ENCODE results near the gene SH3GLB1. TPM values are rescaled to one million over a fixed set of nuclear protein-coding genes. Genes with fewer than 3 reads are reported as not detected.

SH3GLB1 gene
- total RNA-seq, 1 experiment from 2014 or later: 108 TPM

DNA sequence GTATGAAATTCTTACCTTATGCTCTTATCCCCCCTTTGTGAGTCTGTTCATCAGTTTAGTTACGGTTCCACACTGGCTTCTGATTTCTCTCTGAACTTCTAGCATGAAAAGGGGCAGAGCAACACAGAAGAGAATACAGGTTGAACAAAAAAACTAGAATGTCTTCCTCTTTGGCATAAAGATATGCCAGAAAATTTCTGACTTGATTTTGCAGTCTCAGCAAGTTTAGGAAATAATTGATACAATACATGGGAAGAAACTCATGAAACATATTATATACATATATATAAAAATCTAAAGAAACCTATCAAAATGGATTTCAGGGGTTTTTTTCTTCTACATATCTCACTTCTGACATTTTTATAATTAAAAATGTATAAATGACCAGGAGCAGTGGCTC lies 27.0 kb downstream of the SH3GLB1 start:
- intact Hi-C loops (cut with micrococcal nuclease): no loop called here
- BruUV-seq (replicated peaks): no TSS peak
- POLR2A ChIA-PET: interaction anchor here (3.2 kb wide), 1 partner anchor 26 kb away, joined by 12 read pairs; the partner anchor contains the start of gene SH3GLB1
- Mint-ChIP-seq H3K27ac (ENCODE audit: low read depth, unreplicated experiment) (no peak overlapping the region), H3K4me3 (ENCODE audit: unreplicated experiment) (no peak overlapping the region), H3K4me1 (ENCODE audit: insufficient read depth, unreplicated experiment) (no peaks in the 10 kb centered on the region), H3K9me3 (ENCODE audit: unreplicated experiment) (no peaks in the 10 kb centered on the region), H3K27me3 (ENCODE audit: insufficient read depth, unreplicated experiment) (no peaks in the 10 kb centered on the region), H3K36me3 (ENCODE audit: insufficient read depth, unreplicated experiment) (peaks cover 71% of the 10 kb centered on the region)
- DNase-seq (ENCODE audit: unreplicated experiment): no peak
- CTCF ChIA-PET: interaction anchor here (0.6 to 1.4 kb wide), 2 partner anchors 18 to 350 kb away, joined by 3 read pairs; no protein-coding TSS in a partner anchor
- TF ChIP-seq, protein P1, sequence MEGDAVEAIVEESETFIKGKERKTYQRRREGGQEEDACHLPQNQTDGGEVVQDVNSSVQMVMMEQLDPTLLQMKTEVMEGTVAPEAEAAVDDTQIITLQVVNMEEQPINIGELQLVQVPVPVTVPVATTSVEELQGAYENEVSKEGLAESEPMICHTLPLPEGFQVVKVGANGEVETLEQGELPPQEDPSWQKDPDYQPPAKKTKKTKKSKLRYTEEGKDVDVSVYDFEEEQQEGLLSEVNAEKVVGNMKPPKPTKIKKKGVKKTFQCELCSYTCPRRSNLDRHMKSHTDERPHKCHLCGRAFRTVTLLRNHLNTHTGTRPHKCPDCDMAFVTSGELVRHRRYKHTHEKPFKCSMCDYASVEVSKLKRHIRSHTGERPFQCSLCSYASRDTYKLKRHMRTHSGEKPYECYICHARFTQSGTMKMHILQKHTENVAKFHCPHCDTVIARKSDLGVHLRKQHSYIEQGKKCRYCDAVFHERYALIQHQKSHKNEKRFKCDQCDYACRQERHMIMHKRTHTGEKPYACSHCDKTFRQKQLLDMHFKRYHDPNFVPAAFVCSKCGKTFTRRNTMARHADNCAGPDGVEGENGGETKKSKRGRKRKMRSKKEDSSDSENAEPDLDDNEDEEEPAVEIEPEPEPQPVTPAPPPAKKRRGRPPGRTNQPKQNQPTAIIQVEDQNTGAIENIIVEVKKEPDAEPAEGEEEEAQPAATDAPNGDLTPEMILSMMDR (IDR thresholded peaks at IDR 0.05; ENCODE audit: unreplicated experiment): no peak

DNA sequence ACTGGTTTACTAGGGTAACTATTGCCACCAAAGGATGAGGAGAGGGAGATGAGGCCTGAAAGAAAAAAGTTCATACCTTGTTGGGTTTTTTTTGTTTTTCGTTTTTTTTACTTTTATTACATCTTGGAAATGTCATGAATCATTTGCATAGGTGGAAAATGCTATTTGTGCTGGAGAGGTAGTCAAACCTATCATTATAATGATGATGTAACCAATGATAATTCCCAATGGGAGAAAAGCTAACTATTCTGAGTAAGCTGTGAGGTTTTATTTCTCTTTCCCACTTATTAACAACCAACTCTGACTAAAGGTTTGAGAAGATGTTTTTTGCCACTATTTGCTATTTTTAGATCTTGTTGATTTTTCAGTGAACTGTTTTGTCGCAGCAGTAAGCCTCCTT lies 29.0 kb downstream of the SH3GLB1 start:
- Mint-ChIP-seq H3K4me3 (ENCODE audit: unreplicated experiment) (no peak overlapping the region), H3K9me3 (ENCODE audit: unreplicated experiment) (no peaks in the 10 kb centered on the region), H3K4me1 (ENCODE audit: insufficient read depth, unreplicated experiment) (no peaks in the 10 kb centered on the region), H3K36me3 (ENCODE audit: insufficient read depth, unreplicated experiment) (peaks cover 62% of the 10 kb centered on the region), H3K27me3 (ENCODE audit: insufficient read depth, unreplicated experiment) (no peaks in the 10 kb centered on the region), H3K27ac (ENCODE audit: low read depth, unreplicated experiment) (no peak overlapping the region)
- ChIA-PET POLR2A (interaction anchor here (2.1 kb wide), 1 partner anchor 29 kb away, joined by 8 read pairs; the partner anchor contains the start of gene SH3GLB1), CTCF (interaction anchor here (0.7 to 1.1 kb wide), 3 partner anchors 12 to 260 kb away, joined by 3 to 4 read pairs (median 4); no protein-coding TSS in a partner anchor)
- DNase-seq (ENCODE audit: unreplicated experiment): no peak
- intact Hi-C loops (cut with micrococcal nuclease): no loop called here
- TF ChIP-seq, protein P1 (IDR thresholded peaks at IDR 0.05; ENCODE audit: unreplicated experiment): no peak
- no TSS peak for BruUV-seq (replicated peaks)

DNA sequence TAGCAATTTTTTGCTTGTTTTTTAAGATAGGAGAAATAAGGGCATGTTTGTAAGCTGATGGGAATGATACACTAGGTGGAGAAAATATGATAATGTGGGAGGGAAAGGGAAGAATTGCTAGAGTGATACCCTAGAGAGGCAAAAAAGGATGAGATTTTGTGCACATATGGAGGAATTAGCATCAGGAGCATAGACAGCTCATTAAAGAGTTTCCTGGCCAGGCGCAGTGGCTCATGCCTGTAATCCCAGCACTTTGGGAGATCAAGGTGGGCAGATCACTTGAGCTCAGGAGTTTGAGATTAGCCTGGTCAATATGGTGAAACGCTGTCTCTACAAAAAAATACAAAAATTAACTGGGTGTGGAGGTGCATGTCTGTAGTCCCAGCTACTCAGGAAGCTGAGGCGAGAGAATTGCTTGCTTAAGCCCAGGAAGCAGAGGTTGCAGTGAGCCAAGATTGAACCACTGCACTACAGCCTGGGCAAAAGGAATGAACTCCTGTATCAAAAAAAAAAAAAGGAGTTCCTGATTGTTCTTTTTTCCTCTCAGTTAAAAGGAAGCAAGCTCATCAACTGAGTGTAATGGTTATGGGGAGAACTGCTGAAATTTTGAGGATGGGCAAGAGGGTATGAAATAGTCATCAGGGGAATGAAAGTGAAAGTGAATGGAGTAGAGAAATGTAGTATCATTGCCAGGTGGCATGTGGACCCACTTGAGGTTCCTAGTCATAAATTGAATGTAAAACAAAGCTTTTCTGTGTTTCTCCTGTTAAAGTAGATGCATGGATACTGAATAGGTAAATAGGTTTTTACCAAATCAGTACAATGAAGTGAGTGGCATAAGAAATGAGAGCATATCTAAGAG lies 35.5 kb downstream of the SH3GLB1 start:
- ChIA-PET POLR2A (interaction anchor here (0.8 to 1.4 kb wide), 3 partner anchors 11 to 35 kb away, joined by 3 to 6 read pairs (median 4); partner anchors contain the start of gene SH3GLB1), CTCF (interaction anchor here (0.6 to 1.5 kb wide), 11 partner anchors 11 to 345 kb away, joined by 3 to 6 read pairs (median 3); partner anchors contain the start of gene SH3GLB1)
- TF ChIP-seq, protein P1 (IDR thresholded peaks at IDR 0.05; ENCODE audit: unreplicated experiment): no peak
- no peak overlapping the region for H3K4me3 Mint-ChIP-seq (ENCODE audit: unreplicated experiment)
- H3K4me1 Mint-ChIP-seq (ENCODE audit: insufficient read depth, unreplicated experiment): no peaks in the 10 kb centered on the region
- H3K36me3 Mint-ChIP-seq (ENCODE audit: insufficient read depth, unreplicated experiment): peaks cover 49% of the 10 kb centered on the region
- intact Hi-C loops (cut with micrococcal nuclease): no loop called here
- H3K27me3 Mint-ChIP-seq (ENCODE audit: insufficient read depth, unreplicated experiment): no peaks in the 10 kb centered on the region
- no TSS peak for BruUV-seq (replicated peaks)
- no peak overlapping the region for H3K27ac Mint-ChIP-seq (ENCODE audit: low read depth, unreplicated experiment)
- H3K9me3 Mint-ChIP-seq (ENCODE audit: unreplicated experiment): no peaks in the 10 kb centered on the region
- DNase-seq (ENCODE audit: unreplicated experiment): no peak

DNA sequence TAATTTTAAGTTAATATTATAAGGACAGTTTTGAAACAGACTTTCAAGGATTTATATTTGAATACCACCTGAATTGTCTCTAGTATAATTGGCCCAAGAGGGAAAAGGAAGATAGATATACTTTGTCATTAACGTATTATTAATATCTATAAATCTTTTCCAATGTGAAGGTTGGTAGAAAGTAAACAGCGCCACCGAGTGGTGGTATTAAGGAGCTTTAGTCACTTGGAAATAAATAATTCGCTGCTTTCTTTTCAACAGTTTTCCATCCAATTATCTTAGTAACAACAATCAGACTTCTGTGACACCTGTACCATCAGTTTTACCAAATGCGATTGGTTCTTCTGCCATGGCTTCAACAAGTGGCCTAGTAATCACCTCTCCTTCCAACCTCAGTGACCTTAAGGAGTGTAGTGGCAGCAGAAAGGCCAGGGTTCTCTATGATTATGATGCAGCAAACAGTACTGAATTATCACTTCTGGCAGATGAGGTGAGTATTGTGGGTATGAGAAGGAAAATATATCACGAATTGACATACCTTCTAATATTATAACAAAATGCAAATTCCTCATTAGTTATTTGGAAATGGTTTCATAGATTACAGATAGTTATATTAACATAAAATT lies 37.7 kb downstream of the SH3GLB1 start:
- no peaks in the 10 kb centered on the region for H3K9me3 Mint-ChIP-seq (ENCODE audit: unreplicated experiment)
- ChIA-PET CTCF (interaction anchor here (0.6 to 4.9 kb wide), 7 partner anchors 13 to 1948 kb away, joined by 3 to 17 read pairs (median 3); partner anchors contain the start of gene SH3GLB1), POLR2A (interaction anchor here (0.6 to 2.0 kb wide), 2 partner anchors 24 to 38 kb away, joined by 3 to 8 read pairs; partner anchors contain the start of gene SH3GLB1)
- no peaks in the 10 kb centered on the region for H3K4me1 Mint-ChIP-seq (ENCODE audit: insufficient read depth, unreplicated experiment)
- BruUV-seq (replicated peaks): no TSS peak
- intact Hi-C loops (cut with micrococcal nuclease): loop anchor here (1.0 kb wide), 2 partner anchors 38 to 234 kb away; partner anchors contain the start of gene SH3GLB1
- H3K27me3 Mint-ChIP-seq (ENCODE audit: insufficient read depth, unreplicated experiment): no peaks in the 10 kb centered on the region
- peaks cover 47% of the 10 kb centered on the region for H3K36me3 Mint-ChIP-seq (ENCODE audit: insufficient read depth, unreplicated experiment)
- DNase-seq (ENCODE audit: unreplicated experiment): peak; percentile 62
- TF ChIP-seq, protein P1 (IDR thresholded peaks at IDR 0.05; ENCODE audit: unreplicated experiment): peak; percentile 59
- no peak overlapping the region for H3K27ac Mint-ChIP-seq (ENCODE audit: low read depth, unreplicated experiment)
- no peak overlapping the region for H3K4me3 Mint-ChIP-seq (ENCODE audit: unreplicated experiment)

Measured in MCF 10A (cell line).